ENCODE data around the gene ADD3. TPM values are rescaled to one million over a fixed set of nuclear protein-coding genes. Genes with fewer than 3 reads are reported as not detected.

ADD3 gene
- total RNA-seq, 1 experiment from 2014 or later, result 59.9 TPM

DNA sequence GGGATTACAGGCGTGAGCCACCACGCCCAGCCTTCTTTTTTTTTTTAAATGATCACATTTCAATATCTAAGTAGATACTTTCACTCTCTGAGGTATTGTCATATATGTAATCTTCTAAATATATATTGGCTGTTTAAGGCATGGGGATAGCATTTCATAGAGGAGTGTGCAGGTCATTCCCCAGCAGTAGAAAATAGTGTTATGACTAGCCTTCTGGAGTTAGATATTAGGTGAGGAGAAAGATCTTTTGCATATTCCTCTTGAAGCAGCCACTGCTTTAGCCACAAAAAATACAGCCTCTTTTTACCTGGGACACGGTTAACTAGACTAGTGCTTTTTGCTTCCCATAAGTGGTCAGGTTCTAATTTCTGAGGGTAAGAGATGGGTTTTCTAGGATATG is 28.9 kb downstream of the ADD3 start:
- no peak overlapping the region for H3K18ac ChIP-seq (ENCODE audit: insufficient read length, low read depth, low read length)

More for the DNA sequence above, 28.9 kb downstream of the ADD3 start:
- Histone ChIP-seq H3K23ac (ENCODE audit: insufficient read length, low read depth, low read length) (no peak overlapping the region), H3K14ac (ENCODE audit: insufficient read depth, low read length) (no peak overlapping the region), H2BK15ac (ENCODE audit: low read depth, low read length) (no peak overlapping the region), H2BK120ac (ENCODE audit: low read depth, low read length, poor library complexity, severe bottlenecking) (no peak overlapping the region), H2BK5ac (ENCODE audit: insufficient read length, low read length) (no peak overlapping the region), H3K9ac (ENCODE audit: extremely low read depth, insufficient read length, low read length) (no peak overlapping the region), H3T11ph (ENCODE audit: low read length) (no peak overlapping the region), H3K27me3 (ENCODE audit: insufficient read depth, low read length) (no peaks in the 10 kb centered on the region), H3K27ac (ENCODE audit: insufficient read length, low read depth, low read length) (no peak overlapping the region), H3K9me3 (ENCODE audit: control insufficient read depth, low read depth, low read length) (no peaks in the 10 kb centered on the region), H2AFZ (ENCODE audit: low read length) (no peak overlapping the region), H3K4me2 (ENCODE audit: insufficient read depth, insufficient read length, low read length) (no peak overlapping the region), H4K5ac (ENCODE audit: insufficient read length, low read depth, low read length) (no peak overlapping the region), H3K79me2 (ENCODE audit: insufficient read depth, low read length) (peaks cover 3% of the 10 kb centered on the region; the same call in 1 of the 2 replicates), H3K79me1 (ENCODE audit: insufficient read depth, low read depth, low read length, poor library complexity, severe bottlenecking) (peaks cover 3% of the 10 kb centered on the region), H3K4ac (ENCODE audit: low read depth, low read length) (no peak overlapping the region), H4K8ac (replicated peaks; ENCODE audit: insufficient read length, low read depth, low read length) (no peak overlapping the region), H4K20me1 (ENCODE audit: control insufficient read depth, insufficient read depth, insufficient read length) (no peaks in the 10 kb centered on the region), H3K56ac (ENCODE audit: insufficient read length, low read depth, low read length) (no peak overlapping the region), H3K4me1 (ENCODE audit: insufficient read depth, low read length) (peaks cover 8% of the 10 kb centered on the region; the same call in 1 of the 2 replicates), H2AK5ac (ENCODE audit: insufficient read length, low read length) (no peak overlapping the region), H2BK12ac (ENCODE audit: insufficient read length, low read depth, low read length) (no peak overlapping the region), H3K23me2 (ENCODE audit: insufficient read length, low read depth, low read length, poor library complexity, severe bottlenecking) (no peaks in the 10 kb centered on the region), H4K91ac (ENCODE audit: insufficient read length, low read depth, low read length) (no peak overlapping the region), H2BK20ac (ENCODE audit: low read depth, low read length, poor library complexity, severe bottlenecking) (no peak overlapping the region)
- H3K36me3 Mint-ChIP-seq (ENCODE audit: insufficient read depth in 1 of 3, low read depth in 3 of 3), result no peaks in the 10 kb centered on the region
- H3K4me1 Mint-ChIP-seq, result peaks cover 42 to 43% of the 10 kb centered on the region in 2 experiments
- no peak overlapping the region for H3K4me3 Mint-ChIP-seq
- H3K9me3 Mint-ChIP-seq, result no peaks in the 10 kb centered on the region
- no peak for TF ChIP-seq CTCF (conservative IDR thresholded peaks at IDR 0.05)
- WGBS (ENCODE audit: extremely low coverage, insufficient read length, low lambda C conversion rate), result no CpG with 5 or more reads among the region's 3 CpGs
- DNase-seq, result no peak
- no peak overlapping the region for H3K27ac Mint-ChIP-seq
- no peaks in the 10 kb centered on the region for H3K27me3 Mint-ChIP-seq (ENCODE audit: low read depth)

Data from H9 (cell line).